Right lobe of liver (tissue), 6 donors: ENCODE results near the gene CCDC50. TPM values are rescaled to one million over a fixed set of nuclear protein-coding genes. Genes with fewer than 3 reads are reported as not detected.

Experiments used
- ATAC-seq, 4 donors: fragments of 200-7000 bp; cut with Tn5 transposase; one replicate each; pipeline ENCODE4 v1.9.1; 2020; ENCODE audit warnings: mild to moderate bottlenecking in 4 of 4, moderate library complexity in 4 of 4
- DNase-seq, 3 donors: peaks; one replicate each; pipeline ENCODE4 v3.0.0-alpha.2; 2020
- H3K27ac ChIP-seq, 3 donors: fragments of 200-600 bp; one replicate each; pipeline ENCODE4 v1.8.0; 2022
- H3K27me3 ChIP-seq, 2 donors: fragments of 200-600 bp; one replicate each; pipeline ENCODE4 v1.8.0; 2022
- H3K36me3 ChIP-seq, 4 donors: fragments of 200-600 bp; sonication (generic) in 1 of 4; one replicate each; pipeline versions ENCODE4 v1.5.1 to v1.8.0; 2017 to 2022; ENCODE audit warnings: control low read depth in 1 of 4
- H3K4me1 ChIP-seq, 4 donors: fragments of 200-600 bp; sonication (generic) in 1 of 4; one replicate each; pipeline versions ENCODE4 v1.5.1 to v1.8.0; 2017 to 2022; ENCODE audit warnings: control low read depth in 1 of 4
- H3K4me3 ChIP-seq, 3 donors: fragments of 200-600 bp; one replicate each; pipeline ENCODE4 v1.8.0; 2022
- H3K9me3 ChIP-seq, 4 donors: fragments of 200-600 bp; sonication (generic) in 1 of 4; one replicate each; pipeline versions ENCODE4 v1.5.1 to v1.8.0; 2017 to 2022; ENCODE audit warnings: control low read depth in 1 of 4
- CTCF ChIP-seq, 4 donors: fragments of 200-600 bp in 3 of 4; fragments of 450-650 bp in 1 of 4; IDR thresholded peaks; one replicate each; pipeline versions ENCODE4 v1.5.1 to v1.8.0; 2016 to 2022; ENCODE audit warnings: antibody characterized with exemption in 4 of 4, mild to moderate bottlenecking in 2 of 4
- POLR2A ChIP-seq: fragments of 450-650 bp; IDR thresholded peaks from one replicate; pipeline ENCODE4 v1.6.1; 2017; ENCODE audit warnings: antibody characterized with exemption, mild to moderate bottlenecking
- WGBS: methylation state at CpG from one replicate; pipeline ENCODE4 v1.1.6; 2018; ENCODE audit warnings: low coverage, low lambda C conversion rate; ENCODE audit not compliant: insufficient coverage; ENCODE audit errors: missing lambda C conversion rate; 5-methylcytosine and 5-hydroxymethylcytosine counted together
- intact Hi-C, 2 donors: fragments of 100-400 bp; cut with DNase I; formaldehyde crosslinking; loops; one replicate each; pipeline versions ENCODE4 v1.11.2 to v1.14.1; 2022
- total RNA-seq, 6 experiments: library from RNA; depleted of rRNA in 2 of 6; stranded (reverse); fragments of >200 nt in 2 of 6; fragmentation: NEBNext Ultra II Directional in 3 of 6; extraction: Animal tissue kit (Norgen Biotek cat#: 25700) in 3 of 6; gene quantifications; one replicate each; pipeline versions ENCODE4 v1.1.0 to v1.2.4, GENCODE V29; 2016 to 2023
- donor health status: DM: no; HTN: yes; CAD: no.
- donor health status: DM: no; HTN: no; CAD: no.
- donor health status: DM: no; HTN: no; CAD: no.
- donor health status: DM: no; HTN: yes; CAD: no.
- donor health status: DM: no; HTN: yes; CAD: no.

The CCDC50 gene
- total RNA-seq, 6 experiments from 2014 or later: 36.1 to 96.3 (median 65.1) TPM

GRCh38 chr3:191283400-191283799, 45.8 kb upstream of the CCDC50 start:
- 83% methylated on average over 2 of the region's 2 CpGs for WGBS
- no peak overlapping the region for H3K27ac ChIP-seq
- no peaks in the 10 kb centered on the region for H3K4me1 ChIP-seq
- ATAC-seq (no peak), DNase-seq (no peak)
- no peak for TF ChIP-seq CTCF (IDR thresholded peaks at IDR 0.05)
- TF ChIP-seq POLR2A: no peak
- intact Hi-C loops: no loop called here
- no peaks in the 10 kb centered on the region for H3K27me3 ChIP-seq
- H3K9me3 ChIP-seq: no peaks in the 10 kb centered on the region
- no peaks in the 10 kb centered on the region for H3K36me3 ChIP-seq
- no peak overlapping the region for H3K4me3 ChIP-seq

- Histone ChIP-seq H3K4me1 (no peaks in the 10 kb centered on the region), H3K27me3 (no peaks in the 10 kb centered on the region), H3K27ac (no peak overlapping the region), H3K36me3 (no peaks in the 10 kb centered on the region), H3K4me3 (no peak overlapping the region), H3K9me3 (no peaks in the 10 kb centered on the region)
- 63% methylated on average over 4 of the region's 4 CpGs for WGBS
- intact Hi-C loops: no loop called here
- no peak for DNase-seq
- peak in 2 of 4 donors; percentile 35 to 44 for ATAC-seq
- TF ChIP-seq POLR2A: no peak
- TF ChIP-seq CTCF (IDR thresholded peaks at IDR 0.05): no peak
Measured at GRCh38 chr3:191290311-191291025, 38.7 kb upstream of the CCDC50 start.

- no peak overlapping the region for H3K27ac ChIP-seq
- WGBS: 66% methylated on average over 5 of the region's 5 CpGs
Measured at GRCh38 chr3:191292243-191293015, 36.8 kb upstream of the CCDC50 start.

GRCh38 chr3:191294291-191294690, 34.9 kb upstream of the CCDC50 start:
- DNase-seq: no peak
- Histone ChIP-seq H3K27ac (no peak overlapping the region), H3K4me1 (no peaks in the 10 kb centered on the region), H3K36me3 (no peaks in the 10 kb centered on the region), H3K4me3 (no peak overlapping the region), H3K9me3 (no peaks in the 10 kb centered on the region), H3K27me3 (no peaks in the 10 kb centered on the region)
- intact Hi-C loops: no loop called here
- no peak for ATAC-seq
- 100% methylated on average over 1 of the region's 1 CpG for WGBS
- TF ChIP-seq CTCF (IDR thresholded peaks at IDR 0.05): no peak
- no peak for TF ChIP-seq POLR2A

More at GRCh38 chr3:191292243-191293015, 36.8 kb upstream of the CCDC50 start:
- TF ChIP-seq POLR2A (no peak), CTCF (IDR thresholded peaks at IDR 0.05) (no peak)
- intact Hi-C loops: no loop called here
- Histone ChIP-seq H3K9me3 (no peaks in the 10 kb centered on the region), H3K4me1 (no peaks in the 10 kb centered on the region), H3K36me3 (no peaks in the 10 kb centered on the region), H3K4me3 (no peak overlapping the region), H3K27me3 (no peaks in the 10 kb centered on the region)
- ATAC-seq (no peak), DNase-seq (no peak)
